ENCODE measurements around the gene LINGO1.
A peak's percentile ranks its signal among the peaks of the same experiment; 100 is the strongest.

Gene LINGO1

GRCh38 chr15:77641999-77642398 is 9.3 kb upstream of the LINGO1 start:
- no peak overlapping the region for H3K4me3 ChIP-seq (ENCODE audit: low read length in 2 of 2)
- H3K27me3 ChIP-seq (ENCODE audit: control insufficient read depth in 1 of 2, insufficient read depth in 2 of 2, low read length in 2 of 2): peaks cover 9 to 13% of the 10 kb centered on the region in 2 donors
- no peaks in the 10 kb centered on the region for H3K9me3 ChIP-seq (ENCODE audit: control insufficient read depth in 2 of 2, low read length in 2 of 2)
- no peak overlapping the region for H3K27ac ChIP-seq (ENCODE audit: low read length)
- H3K9ac ChIP-seq (ENCODE audit: low read length in 2 of 2): no peak overlapping the region
- H3K4me1 ChIP-seq (ENCODE audit: control insufficient read depth, insufficient read depth, low read length): no peaks in the 10 kb centered on the region
- H3K36me3 ChIP-seq (ENCODE audit: control insufficient read depth in 2 of 2, insufficient read depth in 2 of 2, low read length in 2 of 2): no peaks in the 10 kb centered on the region

- H3K36me3 ChIP-seq (ENCODE audit: control insufficient read depth in 2 of 2, insufficient read depth in 2 of 2, low read length in 2 of 2): no peaks in the 10 kb centered on the region
- H3K27ac ChIP-seq (ENCODE audit: low read length): no peak overlapping the region
- no peaks in the 10 kb centered on the region for H3K4me1 ChIP-seq (ENCODE audit: control insufficient read depth, insufficient read depth, low read length)
- H3K9ac ChIP-seq (ENCODE audit: low read length in 2 of 2): no peak overlapping the region
- no peaks in the 10 kb centered on the region for H3K9me3 ChIP-seq (ENCODE audit: control insufficient read depth in 2 of 2, low read length in 2 of 2)
- no peak overlapping the region for H3K4me3 ChIP-seq (ENCODE audit: low read length in 2 of 2)
- H3K27me3 ChIP-seq (ENCODE audit: control insufficient read depth in 1 of 2, insufficient read depth in 2 of 2, low read length in 2 of 2): peaks cover 13 to 16% of the 10 kb centered on the region in 2 donors
Observed at GRCh38 chr15:77640615-77641014, 7.9 kb upstream of the LINGO1 start.

DNA sequence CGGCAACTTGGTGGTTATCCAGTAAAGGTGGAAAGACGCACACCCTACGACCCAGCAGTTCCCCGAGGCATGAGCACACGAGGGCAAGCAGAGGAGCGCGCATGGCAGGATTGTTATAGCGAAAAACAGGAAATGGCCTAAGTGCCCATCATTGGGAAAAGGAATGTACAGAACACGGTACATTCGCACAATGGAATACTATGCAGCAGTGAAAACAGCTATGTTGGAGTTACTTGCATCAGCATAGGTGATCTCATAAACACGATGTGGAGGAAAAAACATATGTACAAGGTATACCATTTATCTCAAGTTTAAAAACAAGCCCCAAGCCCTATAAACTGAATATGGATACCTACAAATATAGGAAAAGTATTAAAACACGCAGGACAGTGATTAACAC is 6.7 kb upstream of the LINGO1 start:
- peaks cover 21 to 22% of the 10 kb centered on the region in 2 donors for H3K27me3 ChIP-seq (ENCODE audit: control insufficient read depth in 1 of 2, insufficient read depth in 2 of 2, low read length in 2 of 2)

GRCh38 chr15:77637851-77638692 is 5.4 kb upstream of the LINGO1 start:
- Histone ChIP-seq H3K27ac (ENCODE audit: low read length) (no peak overlapping the region), H3K4me3 (ENCODE audit: low read length in 2 of 2) (no peak overlapping the region), H3K4me1 (ENCODE audit: control insufficient read depth, insufficient read depth, low read length) (peaks cover 12% of the 10 kb centered on the region), H3K9me3 (ENCODE audit: control insufficient read depth in 2 of 2, low read length in 2 of 2) (no peaks in the 10 kb centered on the region), H3K36me3 (ENCODE audit: control insufficient read depth in 2 of 2, insufficient read depth in 2 of 2, low read length in 2 of 2) (no peaks in the 10 kb centered on the region), H3K27me3 (ENCODE audit: control insufficient read depth in 1 of 2, insufficient read depth in 2 of 2, low read length in 2 of 2) (peaks cover 28 to 32% of the 10 kb centered on the region in 2 donors), H3K9ac (ENCODE audit: low read length in 2 of 2) (no peak overlapping the region)

More for the DNA sequence above, 6.7 kb upstream of the LINGO1 start:
- Histone ChIP-seq H3K9ac (ENCODE audit: low read length in 2 of 2) (no peak overlapping the region), H3K27ac (ENCODE audit: low read length) (no peak overlapping the region), H3K4me1 (ENCODE audit: control insufficient read depth, insufficient read depth, low read length) (peaks cover under 1% of the 10 kb centered on the region), H3K36me3 (ENCODE audit: control insufficient read depth in 2 of 2, insufficient read depth in 2 of 2, low read length in 2 of 2) (no peaks in the 10 kb centered on the region), H3K9me3 (ENCODE audit: control insufficient read depth in 2 of 2, low read length in 2 of 2) (no peaks in the 10 kb centered on the region), H3K4me3 (ENCODE audit: low read length in 2 of 2) (no peak overlapping the region)

- Histone ChIP-seq H3K9me3 (ENCODE audit: control insufficient read depth in 2 of 2, low read length in 2 of 2) (no peaks in the 10 kb centered on the region), H3K36me3 (ENCODE audit: control insufficient read depth in 2 of 2, insufficient read depth in 2 of 2, low read length in 2 of 2) (no peaks in the 10 kb centered on the region), H3K4me3 (ENCODE audit: low read length in 2 of 2) (no peak overlapping the region), H3K27me3 (ENCODE audit: control insufficient read depth in 1 of 2, insufficient read depth in 2 of 2, low read length in 2 of 2) (peaks cover 35 to 39% of the 10 kb centered on the region in 2 donors), H3K4me1 (ENCODE audit: control insufficient read depth, insufficient read depth, low read length) (peaks cover 22% of the 10 kb centered on the region), H3K27ac (ENCODE audit: low read length) (no peak overlapping the region), H3K9ac (ENCODE audit: low read length in 2 of 2) (no peak overlapping the region)
Observed at GRCh38 chr15:77636209-77636608, 3.5 kb upstream of the LINGO1 start.

DNA sequence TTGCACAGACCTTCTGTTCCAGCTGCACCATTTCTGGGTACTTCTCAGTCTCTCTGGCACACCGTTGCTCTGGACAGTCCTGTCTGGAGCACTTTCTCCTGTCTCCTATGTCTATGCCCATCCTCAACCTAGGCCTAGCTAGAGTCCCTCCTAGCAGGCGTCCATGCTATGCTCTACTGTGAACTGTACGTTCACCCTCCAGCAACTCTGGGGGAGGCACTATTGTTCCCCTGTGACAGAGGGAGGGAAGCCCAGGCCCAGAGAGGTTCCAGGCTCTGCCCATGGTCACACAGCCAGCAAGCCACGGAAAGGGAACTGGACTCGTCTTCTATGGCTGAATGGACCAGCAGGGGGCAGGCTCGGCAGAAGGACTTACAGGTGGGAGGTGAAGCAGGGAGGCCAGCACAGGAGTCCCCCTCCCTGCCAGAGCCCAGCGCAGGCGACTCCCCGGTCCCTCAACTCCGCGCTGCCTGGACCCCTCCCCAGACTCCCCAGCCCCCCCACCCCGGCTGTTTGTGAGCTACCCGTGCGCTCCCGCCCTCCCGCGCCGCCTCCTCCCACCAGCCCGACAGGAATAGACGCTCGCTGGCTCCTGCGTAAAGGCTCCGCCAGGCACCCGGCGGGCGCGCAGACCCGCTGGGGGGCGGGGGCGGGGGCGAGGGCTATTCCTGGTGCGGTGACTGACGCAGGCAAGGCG is 1.7 kb upstream of the LINGO1 start:
- Histone ChIP-seq H3K27me3 (ENCODE audit: control insufficient read depth in 1 of 2, insufficient read depth in 2 of 2, low read length in 2 of 2) (peaks cover 45 to 48% of the 10 kb centered on the region in 2 donors), H3K9me3 (ENCODE audit: control insufficient read depth in 2 of 2, low read length in 2 of 2) (no peaks in the 10 kb centered on the region), H3K9ac (ENCODE audit: low read length in 2 of 2) (peak overlapping the region in 1 of 2 donors; percentile 42), H3K27ac (ENCODE audit: low read length) (no peak overlapping the region), H3K4me3 (ENCODE audit: low read length in 2 of 2) (no peak overlapping the region), H3K4me1 (ENCODE audit: control insufficient read depth, insufficient read depth, low read length) (peaks cover 22% of the 10 kb centered on the region), H3K36me3 (ENCODE audit: control insufficient read depth in 2 of 2, insufficient read depth in 2 of 2, low read length in 2 of 2) (no peaks in the 10 kb centered on the region)

DNA sequence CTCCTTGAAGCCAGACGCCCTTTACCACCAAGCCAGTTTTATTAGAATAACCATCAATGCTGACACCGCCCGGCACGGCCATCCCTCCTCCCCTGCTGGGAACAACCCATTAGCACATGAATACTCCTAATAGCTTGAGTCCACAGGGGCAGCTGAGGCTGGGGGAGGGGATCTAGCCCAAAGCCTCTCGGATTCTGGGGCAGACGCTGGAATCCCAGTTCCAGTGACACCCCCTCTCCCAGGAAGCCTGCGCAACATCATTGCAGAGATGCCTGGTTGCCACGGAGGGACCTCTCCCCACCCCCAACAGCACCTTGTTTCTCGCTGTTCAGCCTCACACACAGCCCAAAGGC is 1.2 kb upstream of the LINGO1 start:
- Histone ChIP-seq H3K27ac (ENCODE audit: low read length) (no peak overlapping the region), H3K36me3 (ENCODE audit: control insufficient read depth in 2 of 2, insufficient read depth in 2 of 2, low read length in 2 of 2) (no peaks in the 10 kb centered on the region), H3K9ac (ENCODE audit: low read length in 2 of 2) (peak overlapping the region in 1 of 2 donors; percentile 42), H3K9me3 (ENCODE audit: control insufficient read depth in 2 of 2, low read length in 2 of 2) (no peaks in the 10 kb centered on the region), H3K4me3 (ENCODE audit: low read length in 2 of 2) (peak overlapping the region in 1 of 2 donors; percentile 80), H3K27me3 (ENCODE audit: control insufficient read depth in 1 of 2, insufficient read depth in 2 of 2, low read length in 2 of 2) (peaks cover 45 to 46% of the 10 kb centered on the region in 2 donors), H3K4me1 (ENCODE audit: control insufficient read depth, insufficient read depth, low read length) (peaks cover 22% of the 10 kb centered on the region)

- H3K27me3 ChIP-seq (ENCODE audit: control insufficient read depth in 1 of 2, insufficient read depth in 2 of 2, low read length in 2 of 2): peaks cover 45 to 46% of the 10 kb centered on the region in 2 donors
Observed at GRCh38 chr15:77633134-77633912, 611 bp upstream of the LINGO1 start.

DNA sequence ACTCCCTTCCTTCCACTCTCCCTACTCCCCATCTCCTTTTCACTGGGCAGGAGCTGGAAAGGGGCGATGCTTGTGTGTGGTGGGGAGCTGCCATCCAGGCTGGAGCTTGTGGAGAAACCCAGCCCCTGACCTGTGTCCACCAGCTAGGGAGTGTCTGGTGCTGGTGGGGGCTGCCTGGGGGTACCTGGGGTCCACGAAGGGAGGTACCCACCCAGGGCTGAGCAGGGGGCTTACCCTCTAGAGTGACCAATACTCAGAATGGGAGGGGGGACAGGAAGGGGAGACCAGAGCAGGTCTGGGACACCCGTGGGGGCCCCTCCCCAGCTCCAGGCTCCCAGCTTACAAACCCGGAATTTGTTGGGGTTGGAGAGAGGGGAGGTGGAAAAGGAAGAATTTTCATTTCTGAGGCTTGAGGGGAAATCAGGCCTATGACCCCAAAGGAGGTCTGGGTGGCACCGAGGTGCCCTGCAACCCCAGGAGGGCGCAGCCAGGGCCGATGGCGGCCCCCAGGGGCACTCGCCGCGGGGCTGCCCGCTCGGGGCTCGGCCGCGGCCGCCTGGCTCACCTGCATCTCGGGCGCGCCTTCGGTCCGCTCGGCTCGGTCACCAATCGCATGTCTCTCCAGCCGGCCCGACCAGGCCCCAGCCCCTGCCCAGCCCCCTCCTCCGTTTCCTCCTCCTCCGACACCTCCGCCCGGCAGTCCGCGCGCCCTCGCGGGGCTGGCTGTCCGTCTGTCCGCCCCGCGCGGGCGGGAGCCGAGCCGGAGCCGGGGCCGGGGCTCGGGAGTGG is 773 bp downstream of the LINGO1 start:
- Histone ChIP-seq H3K9me3 (ENCODE audit: control insufficient read depth in 2 of 2, low read length in 2 of 2) (no peaks in the 10 kb centered on the region), H3K27me3 (ENCODE audit: control insufficient read depth in 1 of 2, insufficient read depth in 2 of 2, low read length in 2 of 2) (peaks cover 42 to 43% of the 10 kb centered on the region in 2 donors)

More at GRCh38 chr15:77633134-77633912, 611 bp upstream of the LINGO1 start:
- H3K9me3 ChIP-seq (ENCODE audit: control insufficient read depth in 2 of 2, low read length in 2 of 2): no peaks in the 10 kb centered on the region
- peak overlapping the region; percentile 72 to 80 for H3K4me3 ChIP-seq (ENCODE audit: low read length in 2 of 2)
- H3K9ac ChIP-seq (ENCODE audit: low read length in 2 of 2): peak overlapping the region in 1 of 2 donors; percentile 44
- no peak overlapping the region for H3K27ac ChIP-seq (ENCODE audit: low read length)
- peaks cover 22% of the 10 kb centered on the region for H3K4me1 ChIP-seq (ENCODE audit: control insufficient read depth, insufficient read depth, low read length)
- no peaks in the 10 kb centered on the region for H3K36me3 ChIP-seq (ENCODE audit: control insufficient read depth in 2 of 2, insufficient read depth in 2 of 2, low read length in 2 of 2)

More for the DNA sequence above, 773 bp downstream of the LINGO1 start:
- Histone ChIP-seq H3K4me3 (ENCODE audit: low read length in 2 of 2) (peak overlapping the region; percentile 43 to 64), H3K36me3 (ENCODE audit: control insufficient read depth in 2 of 2, insufficient read depth in 2 of 2, low read length in 2 of 2) (no peaks in the 10 kb centered on the region), H3K4me1 (ENCODE audit: control insufficient read depth, insufficient read depth, low read length) (peaks cover 22% of the 10 kb centered on the region), H3K27ac (ENCODE audit: low read length) (no peak overlapping the region), H3K9ac (ENCODE audit: low read length in 2 of 2) (peak overlapping the region in 1 of 2 donors; percentile 38)

All from stomach smooth muscle (tissue), 2 donors.